Measurements from ENCODE around the gene NKAIN2.

NKAIN2 gene

GRCh38 chr6:124040655-124041054 is 237.0 kb downstream of the NKAIN2 start:
- no peak for DNase-seq

GRCh38 chr6:124052120-124052519 is 248.5 kb downstream of the NKAIN2 start:
- DNase-seq = no peak

GRCh38 chr6:124053315-124053714 is 249.7 kb downstream of the NKAIN2 start:
- no peak for DNase-seq

GRCh38 chr6:124054034-124054433 is 250.4 kb downstream of the NKAIN2 start:
- DNase-seq = no peak

GRCh38 chr6:124055395-124055794 is 251.7 kb downstream of the NKAIN2 start:
- DNase-seq = no peak

- DNase-seq = no peak
Observed at GRCh38 chr6:124055963-124056362, 252.3 kb downstream of the NKAIN2 start.

- no peak for DNase-seq
Observed at GRCh38 chr6:124056407-124057334, 253.0 kb downstream of the NKAIN2 start.

- DNase-seq = no peak
Observed at GRCh38 chr6:124057461-124057860, 253.8 kb downstream of the NKAIN2 start.

GRCh38 chr6:124064317-124065113 is 260.9 kb downstream of the NKAIN2 start:
- no peak for DNase-seq

- no peak for DNase-seq
Observed at GRCh38 chr6:124066269-124066668, 262.6 kb downstream of the NKAIN2 start.

GRCh38 chr6:124066946-124067552 is 263.4 kb downstream of the NKAIN2 start:
- no peak for DNase-seq

- no peak for DNase-seq
Observed at GRCh38 chr6:124069230-124069950, 265.7 kb downstream of the NKAIN2 start.

GRCh38 chr6:124073021-124073420 is 269.4 kb downstream of the NKAIN2 start:
- no peak for DNase-seq

GRCh38 chr6:124073820-124074587 is 270.3 kb downstream of the NKAIN2 start:
- DNase-seq = no peak

GRCh38 chr6:124074606-124075005 is 270.9 kb downstream of the NKAIN2 start:
- no peak for DNase-seq

- no peak for DNase-seq
Observed at GRCh38 chr6:124076336-124077048, 272.8 kb downstream of the NKAIN2 start.

GRCh38 chr6:124078169-124078568 is 274.5 kb downstream of the NKAIN2 start:
- no peak for DNase-seq

GRCh38 chr6:124080483-124080882 is 276.8 kb downstream of the NKAIN2 start:
- DNase-seq = no peak

- DNase-seq = no peak
Observed at GRCh38 chr6:124090491-124090890, 286.8 kb downstream of the NKAIN2 start.

GRCh38 chr6:124099520-124099919 is 295.9 kb downstream of the NKAIN2 start:
- no peak for DNase-seq

- DNase-seq = no peak
Observed at GRCh38 chr6:124110514-124110913, 306.8 kb downstream of the NKAIN2 start.

Measured in activated gamma-delta T cell (primary cell).